ENCODE results near the gene TRABD2A. TPM values are rescaled to one million over a fixed set of nuclear protein-coding genes. Genes with fewer than 3 reads are reported as not detected.
A peak's percentile ranks its signal among the peaks of the same experiment; 100 is the strongest.

The TRABD2A gene
- total RNA-seq, 1 experiment from 2014 or later = 1.7 TPM

DNA sequence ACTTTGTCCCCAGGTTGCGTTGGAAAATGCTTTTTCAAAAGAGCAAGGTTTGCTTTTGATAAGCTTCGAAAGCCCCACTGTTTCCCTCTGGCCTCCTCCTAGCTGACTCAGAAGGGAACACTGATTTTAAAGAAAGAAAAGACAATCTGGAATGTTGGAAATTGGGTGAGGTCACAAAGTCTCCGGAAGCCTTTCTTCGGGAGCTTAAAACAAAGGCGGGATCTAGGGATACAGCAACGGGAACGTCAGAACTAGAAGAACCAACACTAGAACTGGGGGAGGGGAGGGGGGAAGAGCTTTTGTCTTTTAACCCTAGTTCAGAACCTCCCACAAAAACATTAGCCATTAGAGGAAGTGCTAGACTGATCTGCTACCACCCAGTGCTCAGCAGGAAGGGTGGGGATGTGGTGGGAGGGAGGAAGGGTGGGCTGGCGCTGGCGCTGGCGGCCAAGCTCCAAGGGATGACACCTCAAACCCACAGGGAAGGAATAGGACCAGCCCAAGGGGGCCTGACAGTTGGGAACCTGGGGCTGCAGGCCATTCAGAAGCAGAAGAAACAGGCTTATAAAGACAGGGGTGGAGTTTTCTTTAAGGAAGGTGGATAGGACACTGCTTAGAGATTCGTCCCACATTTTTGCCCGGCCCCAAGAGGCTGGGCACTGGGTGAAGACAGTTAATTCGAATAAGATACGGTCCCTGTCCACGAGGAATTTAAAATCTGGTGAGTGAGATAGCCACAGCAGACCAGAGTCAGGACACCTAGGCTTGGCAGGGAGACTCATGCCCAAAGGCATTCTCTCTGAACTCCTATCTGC, 26.2 kb upstream of the TRABD2A start:
- H3K79me1 ChIP-seq (ENCODE audit: insufficient read depth, low read depth, low read length, poor library complexity, severe bottlenecking) = no peaks in the 10 kb centered on the region
- no peaks in the 10 kb centered on the region for H3K4me1 ChIP-seq (ENCODE audit: insufficient read depth, low read length)
- H2AFZ ChIP-seq (ENCODE audit: low read length) = no peak overlapping the region
- H4K20me1 ChIP-seq (ENCODE audit: control insufficient read depth, insufficient read depth, insufficient read length) = no peaks in the 10 kb centered on the region
- no peak overlapping the region for H2BK120ac ChIP-seq (ENCODE audit: low read depth, low read length, poor library complexity, severe bottlenecking)
- Mint-ChIP-seq H3K36me3 (ENCODE audit: insufficient read depth in 1 of 3, low read depth in 3 of 3) (peaks cover 18 to 25% (median 21%) of the 10 kb centered on the region in 3 experiments), H3K27me3 (ENCODE audit: low read depth) (peaks cover 28% of the 10 kb centered on the region), H3K27ac (peak overlapping the region in 2 of 3 experiments; percentile 34 to 91; a peak in 6 of 7 replicates), H3K4me1 (peaks cover 21 to 27% of the 10 kb centered on the region in 2 experiments), H3K4me3 (peak overlapping the region; percentile 87 to 93), H3K9me3 (peaks cover 8 to 9% of the 10 kb centered on the region in 2 experiments)
- peak; percentile 63 for DNase-seq
- peak overlapping the region; percentile 13 for H3K18ac ChIP-seq (ENCODE audit: insufficient read length, low read depth, low read length)
- TF ChIP-seq, protein P1, sequence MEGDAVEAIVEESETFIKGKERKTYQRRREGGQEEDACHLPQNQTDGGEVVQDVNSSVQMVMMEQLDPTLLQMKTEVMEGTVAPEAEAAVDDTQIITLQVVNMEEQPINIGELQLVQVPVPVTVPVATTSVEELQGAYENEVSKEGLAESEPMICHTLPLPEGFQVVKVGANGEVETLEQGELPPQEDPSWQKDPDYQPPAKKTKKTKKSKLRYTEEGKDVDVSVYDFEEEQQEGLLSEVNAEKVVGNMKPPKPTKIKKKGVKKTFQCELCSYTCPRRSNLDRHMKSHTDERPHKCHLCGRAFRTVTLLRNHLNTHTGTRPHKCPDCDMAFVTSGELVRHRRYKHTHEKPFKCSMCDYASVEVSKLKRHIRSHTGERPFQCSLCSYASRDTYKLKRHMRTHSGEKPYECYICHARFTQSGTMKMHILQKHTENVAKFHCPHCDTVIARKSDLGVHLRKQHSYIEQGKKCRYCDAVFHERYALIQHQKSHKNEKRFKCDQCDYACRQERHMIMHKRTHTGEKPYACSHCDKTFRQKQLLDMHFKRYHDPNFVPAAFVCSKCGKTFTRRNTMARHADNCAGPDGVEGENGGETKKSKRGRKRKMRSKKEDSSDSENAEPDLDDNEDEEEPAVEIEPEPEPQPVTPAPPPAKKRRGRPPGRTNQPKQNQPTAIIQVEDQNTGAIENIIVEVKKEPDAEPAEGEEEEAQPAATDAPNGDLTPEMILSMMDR (conservative IDR thresholded peaks at IDR 0.05) = no peak
- no peaks in the 10 kb centered on the region for H3K9me3 ChIP-seq (ENCODE audit: control insufficient read depth, low read depth, low read length)
- H2BK5ac ChIP-seq (ENCODE audit: insufficient read length, low read length) = no peak overlapping the region
- no peak overlapping the region for H2BK12ac ChIP-seq (ENCODE audit: insufficient read length, low read depth, low read length)
- H4K91ac ChIP-seq (ENCODE audit: insufficient read length, low read depth, low read length) = no peak overlapping the region
- H3K4ac ChIP-seq (ENCODE audit: low read depth, low read length) = no peak overlapping the region
- no peak overlapping the region for H2BK15ac ChIP-seq (ENCODE audit: low read depth, low read length)
- peak overlapping the region; percentile 75 for H3K9ac ChIP-seq (ENCODE audit: extremely low read depth, insufficient read length, low read length)
- H3K56ac ChIP-seq (ENCODE audit: insufficient read length, low read depth, low read length) = no peak overlapping the region
- no peak overlapping the region for H3K27ac ChIP-seq (ENCODE audit: insufficient read length, low read depth, low read length)
- H3K79me2 ChIP-seq (ENCODE audit: insufficient read depth, low read length) = no peaks in the 10 kb centered on the region
- no peak overlapping the region; the same call in 1 of the 2 replicates for H3K14ac ChIP-seq (ENCODE audit: insufficient read depth, low read length)
- H2AK5ac ChIP-seq (ENCODE audit: insufficient read length, low read length) = no peak overlapping the region
- H3T11ph ChIP-seq (ENCODE audit: low read length) = no peak overlapping the region
- H3K23ac ChIP-seq (ENCODE audit: insufficient read length, low read depth, low read length) = no peak overlapping the region
- H2BK20ac ChIP-seq (ENCODE audit: low read depth, low read length, poor library complexity, severe bottlenecking) = no peak overlapping the region
- no peak overlapping the region for H4K8ac ChIP-seq (replicated peaks; ENCODE audit: insufficient read length, low read depth, low read length)
- H3K4me2 ChIP-seq (ENCODE audit: insufficient read depth, insufficient read length, low read length) = peak overlapping the region; percentile 73
- no peak overlapping the region for H4K5ac ChIP-seq (ENCODE audit: insufficient read length, low read depth, low read length)
- H3K23me2 ChIP-seq (ENCODE audit: insufficient read length, low read depth, low read length, poor library complexity, severe bottlenecking) = peaks cover 8% of the 10 kb centered on the region
- peaks cover 2% of the 10 kb centered on the region; the same call in 1 of the 2 replicates for H3K27me3 ChIP-seq (ENCODE audit: insufficient read depth, low read length)
- WGBS (ENCODE audit: extremely low coverage, insufficient read length, low lambda C conversion rate) = no CpG with 5 or more reads among the region's 15 CpGs
